Activated naive CD8-positive, alpha-beta T cell treated with anti-CD3 and anti-CD28 coated beads, Interleukin-2, amount 10 ng/mL, durations not matched to agents 7 days and 5 days (primary cell): Measurements from ENCODE around the gene CORO6. TPM values are rescaled to one million over a fixed set of nuclear protein-coding genes. Genes with fewer than 3 reads are reported as not detected.

Experiments used
- ATAC-seq: fragments of 150-1000 bp; cut with Tn5 transposase; one replicate; pipeline ENCODE4 v1.10.0; 2021; ENCODE audit warnings: low read depth, moderate library complexity
- POLR2A ChIA-PET: fragments of 350-600 bp; sonication (Branson Sonifier 250); formaldehyde crosslinking; loops from one replicate; lab custom pipeline; 2021; ENCODE audit warnings: antibody characterized with exemption; lab: Charles Lee
- DNase-seq: peaks from one replicate; pipeline ENCODE4 v3.0.0; 2021
- H3K27ac Mint-ChIP-seq: one replicate; pipeline ENCODE4 v1.8.0; 2022; ENCODE audit warnings: mild to moderate bottlenecking, mixed read lengths
- H3K27me3 Mint-ChIP-seq: one replicate; pipeline ENCODE4 v1.8.0; 2022; ENCODE audit warnings: mild to moderate bottlenecking, moderate library complexity, mixed read lengths
- H3K36me3 Mint-ChIP-seq: one replicate; pipeline ENCODE4 v1.8.0; 2021; ENCODE audit warnings: mild to moderate bottlenecking, mixed read lengths
- H3K4me1 Mint-ChIP-seq: one replicate; pipeline ENCODE4 v1.8.0; 2021; ENCODE audit warnings: mixed read lengths
- H3K4me3 Mint-ChIP-seq: one replicate; pipeline ENCODE4 v1.8.0; 2022; ENCODE audit warnings: mild to moderate bottlenecking, moderate library complexity, mixed read lengths
- H3K9me3 Mint-ChIP-seq: one replicate; pipeline ENCODE4 v1.8.0; 2021; ENCODE audit warnings: mixed read lengths
- total RNA-seq, 2 experiments: library from RNA; stranded (reverse); gene quantifications; one replicate each; pipeline ENCODE4 v1.2.3, GENCODE V29; 2021

CORO6 gene
- total RNA-seq, 2 experiments from 2014 or later = 8.2 to 9.0 TPM

DNA sequence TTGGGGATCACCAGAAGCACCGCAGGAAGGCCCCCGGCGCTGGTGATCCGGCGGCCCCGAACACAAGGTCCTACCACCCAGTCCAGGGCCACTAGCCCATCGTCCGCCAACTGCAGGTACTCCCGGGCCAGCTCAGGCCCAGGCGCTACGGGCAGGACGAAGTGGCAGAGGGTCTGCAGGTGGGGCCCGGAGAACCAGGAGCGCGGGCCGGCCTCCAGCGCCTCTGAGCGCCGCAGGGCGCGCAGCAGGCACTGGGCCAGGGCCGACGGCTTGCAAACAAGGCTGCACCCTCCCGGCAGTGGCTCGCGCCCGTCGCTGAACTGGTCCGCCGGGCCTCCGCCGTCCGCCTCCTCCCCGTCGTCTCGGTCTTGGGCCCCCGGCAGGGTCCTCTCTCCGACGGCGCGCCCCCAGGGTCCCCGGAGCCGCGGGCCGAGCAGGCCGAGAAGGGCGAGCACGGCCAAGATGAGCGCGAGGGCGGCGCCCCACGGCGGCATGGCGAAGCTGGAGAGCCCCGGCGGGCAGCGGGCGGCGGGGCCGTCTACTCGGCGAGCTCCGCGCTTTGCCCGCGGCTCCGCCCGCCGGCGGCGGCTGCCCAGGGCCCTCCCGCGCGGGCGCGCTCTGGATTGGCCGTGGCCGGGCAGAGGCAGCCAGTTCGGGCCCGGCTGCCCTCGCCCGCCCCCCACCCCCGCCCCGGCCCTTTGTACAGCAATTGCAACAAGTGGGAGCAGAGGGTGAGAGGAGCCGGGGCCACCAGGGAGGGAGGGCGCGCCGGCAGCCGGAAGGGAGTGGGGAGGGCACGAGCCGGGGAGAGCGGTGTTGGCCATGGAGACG is 56.0 kb downstream of the CORO6 start, which contains the start of gene ABHD15:
ABHD15 (minus strand) TSS at position 565 of the 831 bp plus-strand sequence; CDS start at position 494, 71 bp downstream.
- Mint-ChIP-seq H3K36me3 (peaks cover 20% of the 10 kb centered on the region), H3K4me1 (peaks cover 34% of the 10 kb centered on the region), H3K4me3 (peak within 1 kb of the TSS; percentile 98), H3K27ac (peak within 1 kb of the TSS; percentile 98), H3K27me3 (no peaks in the 10 kb centered on the region), H3K9me3 (no peaks in the 10 kb centered on the region)
- ATAC-seq (peak; percentile 36), DNase-seq (peak; percentile 87)
- POLR2A ChIA-PET = interaction anchor here (0.6 to 5.9 kb wide), 12 partner anchors 9 to 427 kb away, joined by 3 to 55 read pairs (median 4); partner anchors contain the start of genes ANKRD13B and TAOK1

DNA sequence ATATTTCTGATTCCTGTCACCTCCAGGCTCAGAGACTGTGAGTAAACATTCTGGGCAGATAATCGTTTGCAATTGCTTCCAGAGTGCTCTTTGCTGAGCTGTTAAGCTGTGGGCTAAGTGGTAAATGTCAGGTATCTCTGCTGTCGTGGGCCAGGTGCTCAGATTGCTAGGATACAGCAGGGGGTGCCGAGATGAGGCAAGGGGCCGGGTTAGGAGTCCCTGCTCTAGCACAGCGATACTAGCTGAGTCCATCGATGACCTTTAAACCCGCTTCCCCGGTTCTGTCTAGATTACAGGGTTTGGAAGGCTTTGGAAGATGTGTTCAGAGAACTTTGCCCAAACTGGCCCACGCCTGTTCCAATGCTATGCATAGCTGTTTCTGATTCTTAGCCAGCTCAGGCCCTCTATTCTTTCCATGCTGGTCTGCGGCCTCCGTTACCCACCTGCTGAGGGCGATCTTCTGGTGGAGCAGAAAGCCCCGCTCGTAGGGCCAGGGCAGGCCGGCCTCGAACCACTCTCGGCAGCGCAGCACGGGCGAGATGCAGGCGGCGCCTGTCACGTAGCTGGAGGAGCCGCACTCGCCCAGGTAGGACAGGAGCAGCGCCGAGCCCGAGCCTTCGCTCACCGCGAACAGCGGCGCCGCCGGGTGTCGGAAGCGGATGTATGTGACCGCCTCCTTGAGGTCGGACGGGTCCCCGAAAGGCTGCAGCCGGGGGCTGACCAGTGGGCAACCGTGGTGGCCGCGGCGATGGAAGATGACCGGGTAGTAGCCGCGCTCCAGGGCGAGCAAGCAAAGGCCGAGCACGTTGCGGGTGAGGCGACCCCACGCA is 56.9 kb downstream of the CORO6 start:
- Mint-ChIP-seq H3K9me3 (no peaks in the 10 kb centered on the region), H3K4me1 (peaks cover 33% of the 10 kb centered on the region), H3K36me3 (peaks cover 21% of the 10 kb centered on the region), H3K27me3 (no peaks in the 10 kb centered on the region), H3K4me3 (peak overlapping the region; percentile 94), H3K27ac (peak overlapping the region; percentile 95)
- DNase-seq = peak; percentile 82
- POLR2A ChIA-PET = interaction anchor here (0.5 to 5.9 kb wide), 7 partner anchors 9 to 846 kb away, joined by 3 to 55 read pairs (median 12); partner anchors contain the start of genes ANKRD13B and RPL23A
- ATAC-seq = peak; percentile 23

Other genes starting within 250 kb of the CORO6 start
- gene TAOK1, start 232.5 kb downstream of the CORO6 start, total RNA-seq = 10 to 100 TPM; 51.6 to 52.8 TPM
- 10 to 100 TPM; 20.0 to 20.4 TPM for gene ABHD15, start 55.9 kb downstream of the CORO6 start, total RNA-seq
- 100 to 1,000 TPM; 154 to 155 TPM for gene TP53I13, start 54.2 kb downstream of the CORO6 start, total RNA-seq
- gene GIT1, start 33.3 kb downstream of the CORO6 start, total RNA-seq = 10 to 100 TPM; 73.3 to 73.4 TPM
- 1 to 10 TPM; 6.0 to 7.9 TPM for gene ANKRD13B, start 29.8 kb downstream of the CORO6 start, total RNA-seq